Endothelial cell of umbilical vein (primary cell): Measurements from ENCODE around the gene NOL8. TPM values are rescaled to one million over a fixed set of nuclear protein-coding genes. Genes with fewer than 3 reads are reported as not detected.

ENCODE experiments used
- BruUV-seq: library from RNA; stranded (reverse); fragments of 400-500 nt; replicated peaks from 2 replicates; lab custom pipeline; 2021; lab: Mats Ljungman, UMichigan
- CTCF ChIA-PET: fragments of 300-600, 350-600 bp; sonication (Branson Sonifier 250); formaldehyde crosslinking; loops from one replicate; lab custom pipeline; 2021; ENCODE audit warnings: antibody characterized with exemption, inconsistent platforms; lab: Charles Lee
- POLR2A ChIA-PET: fragments of 300-600, 350-600 bp; sonication (Branson Sonifier 250); formaldehyde crosslinking; loops from one replicate; lab custom pipeline; 2021; ENCODE audit warnings: antibody characterized with exemption, inconsistent platforms; lab: Charles Lee
- DNase-seq: peaks from one replicate; pipeline ENCODE4 v3.0.0-alpha.2; 2011; ENCODE audit warnings: low read depth, low spot score
- FAIRE-seq: peaks from 2 replicates; lab custom pipeline; 2011; peaks lifted over from hg19 to GRCh38; lab: Jason Lieb, UNC
- H2AFZ ChIP-seq: 2 replicates; pipeline ENCODE4 v1.6.0; 2012; ENCODE audit warnings: low read depth, low read length, control low read depth, inconsistent platforms
- H3K27ac ChIP-seq: 2 replicates; pipeline ENCODE4 v1.5.1; 2011; ENCODE audit warnings: low read depth, mild to moderate bottlenecking, control low read depth, low read length, moderate library complexity; ENCODE audit not compliant: insufficient read depth
- H3K27me3 ChIP-seq, 2 experiments: 2 replicates each; pipeline versions ENCODE4 v1.6.0 to v1.6.1; 2011; ENCODE audit warnings: low read length in 2 of 2, mixed read lengths in 1 of 2; ENCODE audit not compliant: control insufficient read depth in 2 of 2, insufficient read depth in 2 of 2
- H3K36me3 ChIP-seq, 2 experiments: 2 replicates in 1 of 2; 3 replicates in 1 of 2; pipeline ENCODE4 v1.5.1; 2011; ENCODE audit warnings: low read length in 2 of 2, mild to moderate bottlenecking in 1 of 2, moderate library complexity in 1 of 2; ENCODE audit not compliant: control insufficient read depth in 2 of 2, insufficient read depth in 2 of 2; ENCODE audit errors: extremely low read depth in 1 of 2
- H3K4me1 ChIP-seq: 3 replicates; pipeline ENCODE4 v1.5.1; 2011; ENCODE audit warnings: mild to moderate bottlenecking, low read length; ENCODE audit not compliant: control insufficient read depth, insufficient read depth; ENCODE audit errors: extremely low read depth
- H3K4me2 ChIP-seq: 2 replicates; pipeline ENCODE4 v1.6.1; 2011; ENCODE audit warnings: low read length, control low read depth, mixed read lengths; ENCODE audit not compliant: insufficient read depth
- H3K4me3 ChIP-seq, 3 experiments: fragments of 200-600 bp in 1 of 3; sonication (generic), shearing (Covaris generic) in 1 of 3; replicated peaks in 1 of 3; 2 replicates each; pipeline ENCODE4 v1.5.1; 2011 to 2016; ENCODE audit warnings: control low read depth in 3 of 3, low read length in 3 of 3, mild to moderate bottlenecking in 2 of 3, inconsistent platforms in 1 of 3, low read depth in 1 of 3, moderate library complexity in 1 of 3; ENCODE audit not compliant: insufficient read depth in 1 of 3
- H3K79me2 ChIP-seq: 2 replicates; pipeline ENCODE4 v1.6.0; 2012; ENCODE audit warnings: low read length, inconsistent platforms; ENCODE audit not compliant: control insufficient read depth, insufficient read depth
- H3K9ac ChIP-seq: replicated peaks from 2 replicates; pipeline ENCODE3; 2011; ENCODE audit warnings: low read length, control low read depth; ENCODE audit not compliant: insufficient read depth; ENCODE audit errors: extremely low read depth
- H3K9me1 ChIP-seq: replicated peaks from 3 replicates; pipeline ENCODE4 v1.6.0; 2011; ENCODE audit warnings: mild to moderate bottlenecking, low read length; ENCODE audit not compliant: control insufficient read depth, insufficient read depth; ENCODE audit errors: extremely low read depth
- H3K9me3 ChIP-seq: replicated peaks from 2 replicates; pipeline ENCODE4 v1.5.1; 2012; ENCODE audit warnings: low read length, inconsistent platforms; ENCODE audit not compliant: control insufficient read depth, insufficient read depth
- H4K20me1 ChIP-seq: replicated peaks from 2 replicates; pipeline ENCODE3; 2011; ENCODE audit warnings: mild to moderate bottlenecking, low read length; ENCODE audit not compliant: control insufficient read depth, insufficient read depth; ENCODE audit errors: extremely low read depth
- CTCF ChIP-seq, 2 donors: IDR thresholded peaks; 1 replicate in 1 of 2; 2 replicates in 1 of 2; pipeline ENCODE4 v1.5.1; 2011; ENCODE audit warnings: low read length in 2 of 2, mild to moderate bottlenecking in 2 of 2, moderate library complexity in 2 of 2, control low read depth in 1 of 2, inconsistent platforms in 1 of 2, low read depth in 1 of 2; ENCODE audit not compliant: insufficient read depth in 1 of 2; ENCODE audit errors: extremely low read depth in 1 of 2
- EZH2 ChIP-seq: IDR thresholded peaks from 2 replicates; pipeline ENCODE4 v1.6.1; 2012; ENCODE audit warnings: borderline replicate concordance, low read depth, mild to moderate bottlenecking, moderate library complexity, low read length, inconsistent platforms; ENCODE audit not compliant: severe bottlenecking
- FOS ChIP-seq: IDR thresholded peaks from 2 replicates; pipeline ENCODE4 v1.6.1; 2011; ENCODE audit warnings: mild to moderate bottlenecking, low read length, moderate library complexity, borderline replicate concordance; ENCODE audit not compliant: insufficient read depth
- GATA2 ChIP-seq: IDR thresholded peaks from 2 replicates; pipeline ENCODE4 v1.7.0; 2011; ENCODE audit warnings: low read depth, mild to moderate bottlenecking, moderate library complexity, mixed read lengths, low read length; ENCODE audit not compliant: insufficient read length, insufficient read depth
- JUN ChIP-seq: IDR thresholded peaks from 2 replicates; pipeline ENCODE4 v1.6.1; 2011; ENCODE audit warnings: borderline replicate concordance, low read depth; ENCODE audit not compliant: insufficient read length, insufficient read depth
- MAX ChIP-seq: IDR thresholded peaks from 2 replicates; pipeline ENCODE4 v1.6.1; 2011; ENCODE audit not compliant: insufficient read depth, insufficient read length
- MYC ChIP-seq: IDR thresholded peaks from one replicate; pipeline ENCODE4 v1.6.1; 2011; ENCODE audit warnings: mild to moderate bottlenecking, low read depth, low read length
- POLR2A ChIP-seq: IDR thresholded peaks from 2 replicates; pipeline ENCODE4 v1.6.1; 2012; ENCODE audit warnings: low read depth, mild to moderate bottlenecking, control low read depth, low read length
- POLR2AphosphoS5 ChIP-seq: IDR thresholded peaks from 2 replicates; pipeline ENCODE4 v1.6.1; 2012; ENCODE audit warnings: low read depth, mild to moderate bottlenecking, control low read depth, low read length, moderate library complexity; ENCODE audit not compliant: insufficient read depth
- dilution Hi-C: fragments of 300-500 bp; cut with MboI; formaldehyde crosslinking; loops from one replicate; pipeline ENCODE4 v1.15.0; 2019; ENCODE audit warnings: low sequenced_read_pairs; ENCODE audit not compliant: extremely low pct_ligation_motif_present
- intact Hi-C: fragments of 100-400 bp; cut with micrococcal nuclease; formaldehyde crosslinking; loops from one replicate; pipeline ENCODE4 v1.10.0; 2022
- polyA plus RNA-seq, 4 experiments: library from polyadenylated mRNA; depleted of rRNA in 3 of 4; stranded (reverse) in 3 of 4; unstranded in 1 of 4; fragments of >200 nt; gene quantifications; 2 replicates each; pipeline versions ENCODE4 v1.2.1 to v1.2.3, GENCODE V29; 2011 to 2012; ENCODE audit warnings: missing spikeins in 1 of 4
- total RNA-seq: library from RNA; stranded (reverse); gene quantifications from 2 replicates; pipeline ENCODE4 v1.2.3, GENCODE V29; 2021

NOL8 gene
- total and polyA plus RNA-seq, 2 donors (not counting 3 experiments of a cell fraction or from before 2014, with no cell fraction given) = 5.6 to 41.6 TPM

DNA sequence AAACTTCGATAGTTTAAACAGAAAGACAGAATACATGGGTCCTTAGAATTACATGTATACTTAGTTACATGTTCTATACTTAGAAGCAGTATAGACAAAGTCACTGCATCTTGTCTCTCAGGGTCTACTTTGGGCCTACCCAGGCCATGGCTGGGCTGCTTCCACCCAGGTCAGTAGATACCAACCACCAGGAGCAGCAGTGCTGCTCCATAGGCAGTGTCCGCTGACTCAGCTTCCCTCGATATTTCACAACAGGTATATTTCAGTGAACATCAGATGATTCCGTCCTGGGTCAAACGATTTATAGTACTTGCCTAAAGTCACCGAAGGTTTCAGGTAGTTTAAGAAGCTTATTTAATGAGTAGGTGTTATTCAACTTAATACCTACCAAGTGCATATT lies 49.6 kb downstream of the NOL8 start:
- POLR2A ChIA-PET = no interaction called here
- intact Hi-C loops (no loop called here), dilution Hi-C loops (no loop called here)
- Histone ChIP-seq H3K27me3 (no peaks in the 10 kb centered on the region), H3K4me3 (no peak overlapping the region), H2AFZ (no peak overlapping the region), H3K79me2 (peaks cover 1% of the 10 kb centered on the region), H3K9me3 (no peaks in the 10 kb centered on the region), H3K4me1 (no peaks in the 10 kb centered on the region), H3K9ac (no peak overlapping the region), H3K4me2 (no peak overlapping the region), H3K9me1 (no peaks in the 10 kb centered on the region), H4K20me1 (no peaks in the 10 kb centered on the region), H3K36me3 (peaks cover 33 to 63% of the 10 kb centered on the region in 2 experiments), H3K27ac (no peak overlapping the region)
- no peak for DNase-seq
- BruUV-seq = no TSS peak
- CTCF ChIA-PET = interaction anchor here (1.8 to 1.9 kb wide), 2 partner anchors 10 to 136 kb away, joined by 5 to 7 read pairs; no protein-coding TSS in a partner anchor
- FAIRE-seq = no peak
- TF ChIP-seq JUN (no peak), MAX (no peak), POLR2AphosphoS5 (no peak), CTCF (IDR thresholded peaks at IDR 0.05; ENCODE audit: extremely low read depth in 1 of 2, insufficient read depth in 1 of 2, low read depth in 1 of 2, low read length in 2 of 2) (no peak), MYC (no peak), GATA2 (no peak), FOS (no peak), POLR2A (no peak), EZH2 (no peak)
